Hepatocyte (in vitro differentiated cells): ENCODE results near the gene EPHA10. TPM values are rescaled to one million over a fixed set of nuclear protein-coding genes. Genes with fewer than 3 reads are reported as not detected.

Source experiments
- DNase-seq: peaks from one replicate; pipeline ENCODE4 v3.0.0-alpha.2; 2016; ENCODE audit warnings: low spot score
- H2AFZ ChIP-seq: fragments of 200-600 bp; sonication (generic); 2 replicates; pipeline ENCODE4 v1.6.0; 2016; ENCODE audit warnings: antibody characterized with exemption, mild to moderate bottlenecking
- H3K27ac ChIP-seq: fragments of 200-600 bp; sonication (generic); 2 replicates; pipeline ENCODE4 v1.5.1; 2016; ENCODE audit warnings: mild to moderate bottlenecking
- H3K27me3 ChIP-seq: fragments of 200-600 bp; sonication (generic); 2 replicates; pipeline ENCODE4 v1.6.1; 2016
- H3K36me3 ChIP-seq: fragments of 200-600 bp; sonication (generic); replicated peaks from 2 replicates; pipeline ENCODE4 v1.5.1; 2016; ENCODE audit warnings: low read depth; ENCODE audit not compliant: insufficient read depth
- H3K4me1 ChIP-seq: fragments of 200-600 bp; sonication (generic); 2 replicates; pipeline ENCODE4 v1.5.1; 2016; ENCODE audit warnings: mild to moderate bottlenecking, moderate library complexity; ENCODE audit not compliant: insufficient read depth
- H3K4me2 ChIP-seq: fragments of 200-600 bp; sonication (generic); 2 replicates; pipeline ENCODE4 v1.6.0; 2016
- H3K4me3 ChIP-seq: fragments of 200-600 bp; sonication (generic); 2 replicates; pipeline ENCODE4 v1.5.1; 2016; ENCODE audit warnings: mild to moderate bottlenecking
- H3K79me2 ChIP-seq: fragments of 200-600 bp; sonication (generic); 2 replicates; pipeline ENCODE4 v1.6.0; 2017; ENCODE audit warnings: mild to moderate bottlenecking
- H3K9me2 ChIP-seq: fragments of 200-600 bp; sonication (generic); replicated peaks from 2 replicates; pipeline ENCODE4 v1.6.0; 2017; ENCODE audit warnings: mild to moderate bottlenecking; ENCODE audit not compliant: insufficient read depth
- H3K9me3 ChIP-seq: fragments of 200-600 bp; sonication (generic); 2 replicates; pipeline ENCODE4 v1.5.1; 2016; ENCODE audit warnings: low read depth, mild to moderate bottlenecking
- H4K20me1 ChIP-seq: fragments of 200-600 bp; sonication (generic); 2 replicates; pipeline ENCODE4 v1.6.0; 2016; ENCODE audit warnings: mild to moderate bottlenecking; ENCODE audit not compliant: insufficient read depth, poor library complexity, severe bottlenecking
- EZH2 ChIP-seq: fragments of 200-600 bp; sonication (generic); IDR thresholded peaks from 2 replicates; pipeline ENCODE4 v1.6.1; 2016; ENCODE audit warnings: antibody characterized with exemption, mild to moderate bottlenecking, borderline replicate concordance
- EZH2phosphoT487 ChIP-seq: fragments of 200-600 bp; sonication (generic); IDR thresholded peaks from one replicate; pipeline ENCODE4 v1.6.1; 2018; ENCODE audit warnings: antibody characterized with exemption, mild to moderate bottlenecking, low read depth, moderate library complexity; ENCODE audit not compliant: unreplicated experiment, severe bottlenecking
- WGBS: methylation state at CpG from one replicate; pipeline ENCODE4 v1.1.6; 2016; ENCODE audit warnings: low lambda C conversion rate; ENCODE audit errors: missing lambda C conversion rate; 5-methylcytosine and 5-hydroxymethylcytosine counted together
- polyA plus RNA-seq: library from polyadenylated mRNA; unstranded; fragments of >200 nt; fragmentation: Nextera tagmentation; extraction: Ambion mirVana; gene quantifications from 2 replicates; pipeline ENCODE4 v1.2.1, GENCODE V29; 2016
- total RNA-seq: library from RNA; depleted of rRNA; stranded (reverse); fragments of >200 nt; gene quantifications from 2 replicates; pipeline ENCODE4 v1.2.3, GENCODE V29; 2014
- TF ChIP-seq, protein P1 (sequence below): fragments of 200-600 bp; sonication (generic); IDR thresholded peaks from 2 replicates; pipeline ENCODE4 v1.5.1; 2016; ENCODE audit warnings: antibody characterized with exemption, mild to moderate bottlenecking; ENCODE audit not compliant: poor library complexity

EPHA10 gene
- total and polyA plus RNA-seq, 2 experiments from 2014 or later, result 1.3 to 1.5 TPM

- H3K9me2 ChIP-seq, result no peaks in the 10 kb centered on the region
- H3K9me3 ChIP-seq, result no peaks in the 10 kb centered on the region
- H3K4me2 ChIP-seq, result no peak overlapping the region
- no peak overlapping the region for H3K27ac ChIP-seq
- H3K4me1 ChIP-seq, result no peaks in the 10 kb centered on the region
- WGBS, result 89% methylated on average over 8 of the region's 8 CpGs
- H3K79me2 ChIP-seq, result no peaks in the 10 kb centered on the region
- H3K27me3 ChIP-seq, result no peaks in the 10 kb centered on the region
- no peaks in the 10 kb centered on the region for H4K20me1 ChIP-seq
- H3K4me3 ChIP-seq, result no peak overlapping the region
- no peaks in the 10 kb centered on the region for H3K36me3 ChIP-seq
- H2AFZ ChIP-seq, result no peak overlapping the region
- TF ChIP-seq EZH2phosphoT487 (no peak), EZH2 (no peak)
- TF ChIP-seq, protein P1, sequence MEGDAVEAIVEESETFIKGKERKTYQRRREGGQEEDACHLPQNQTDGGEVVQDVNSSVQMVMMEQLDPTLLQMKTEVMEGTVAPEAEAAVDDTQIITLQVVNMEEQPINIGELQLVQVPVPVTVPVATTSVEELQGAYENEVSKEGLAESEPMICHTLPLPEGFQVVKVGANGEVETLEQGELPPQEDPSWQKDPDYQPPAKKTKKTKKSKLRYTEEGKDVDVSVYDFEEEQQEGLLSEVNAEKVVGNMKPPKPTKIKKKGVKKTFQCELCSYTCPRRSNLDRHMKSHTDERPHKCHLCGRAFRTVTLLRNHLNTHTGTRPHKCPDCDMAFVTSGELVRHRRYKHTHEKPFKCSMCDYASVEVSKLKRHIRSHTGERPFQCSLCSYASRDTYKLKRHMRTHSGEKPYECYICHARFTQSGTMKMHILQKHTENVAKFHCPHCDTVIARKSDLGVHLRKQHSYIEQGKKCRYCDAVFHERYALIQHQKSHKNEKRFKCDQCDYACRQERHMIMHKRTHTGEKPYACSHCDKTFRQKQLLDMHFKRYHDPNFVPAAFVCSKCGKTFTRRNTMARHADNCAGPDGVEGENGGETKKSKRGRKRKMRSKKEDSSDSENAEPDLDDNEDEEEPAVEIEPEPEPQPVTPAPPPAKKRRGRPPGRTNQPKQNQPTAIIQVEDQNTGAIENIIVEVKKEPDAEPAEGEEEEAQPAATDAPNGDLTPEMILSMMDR, result no peak
- DNase-seq, result no peak
Observed at GRCh38 chr1:37705399-37705798, 59.5 kb downstream of the EPHA10 start.

DNA sequence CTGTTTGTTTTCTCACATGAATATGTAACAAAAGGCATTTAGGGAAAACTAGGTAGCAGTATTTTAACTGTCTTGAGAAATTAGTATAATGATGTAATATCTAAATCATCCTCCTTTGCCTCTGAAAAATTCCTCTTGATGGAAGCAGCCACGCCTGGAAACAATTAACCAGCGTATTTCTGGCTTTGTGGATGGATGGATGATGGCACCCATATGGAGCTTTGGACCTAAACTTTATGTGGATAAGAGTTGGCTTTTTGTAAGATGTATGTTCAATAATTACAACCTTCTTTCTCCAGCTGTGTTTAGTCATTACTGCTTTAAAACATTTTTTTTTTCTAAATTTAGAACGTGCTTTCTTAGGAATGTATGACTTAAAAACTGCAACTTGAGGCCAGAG is 60.0 kb downstream of the EPHA10 start:
- H3K79me2 ChIP-seq, result no peaks in the 10 kb centered on the region
- no peak overlapping the region for H3K27ac ChIP-seq
- no peaks in the 10 kb centered on the region for H3K9me2 ChIP-seq
- no peaks in the 10 kb centered on the region for H3K4me1 ChIP-seq
- 86% methylated on average over 3 of the region's 3 CpGs for WGBS
- no peak overlapping the region for H3K4me3 ChIP-seq
- H4K20me1 ChIP-seq, result no peaks in the 10 kb centered on the region
- no peak for DNase-seq
- no peaks in the 10 kb centered on the region for H3K36me3 ChIP-seq
- no peaks in the 10 kb centered on the region for H3K27me3 ChIP-seq
- TF ChIP-seq EZH2phosphoT487, result no peak
- TF ChIP-seq EZH2, result no peak
- TF ChIP-seq, protein P1, result no peak
- no peak overlapping the region for H3K4me2 ChIP-seq
- H2AFZ ChIP-seq, result no peak overlapping the region
- H3K9me3 ChIP-seq, result no peaks in the 10 kb centered on the region

- Histone ChIP-seq H3K4me1 (no peaks in the 10 kb centered on the region), H3K9me3 (no peaks in the 10 kb centered on the region), H2AFZ (no peak overlapping the region), H3K9me2 (no peaks in the 10 kb centered on the region), H4K20me1 (no peaks in the 10 kb centered on the region), H3K36me3 (no peaks in the 10 kb centered on the region), H3K27ac (no peak overlapping the region), H3K79me2 (no peaks in the 10 kb centered on the region), H3K4me3 (no peak overlapping the region), H3K27me3 (no peaks in the 10 kb centered on the region), H3K4me2 (no peak overlapping the region)
- DNase-seq, result no peak
- TF ChIP-seq, protein P1, result no peak
- no peak for TF ChIP-seq EZH2phosphoT487
- TF ChIP-seq EZH2, result no peak
- WGBS, result 97% methylated on average over 14 of the region's 14 CpGs
Observed at GRCh38 chr1:37703061-37703460, 61.9 kb downstream of the EPHA10 start.

DNA sequence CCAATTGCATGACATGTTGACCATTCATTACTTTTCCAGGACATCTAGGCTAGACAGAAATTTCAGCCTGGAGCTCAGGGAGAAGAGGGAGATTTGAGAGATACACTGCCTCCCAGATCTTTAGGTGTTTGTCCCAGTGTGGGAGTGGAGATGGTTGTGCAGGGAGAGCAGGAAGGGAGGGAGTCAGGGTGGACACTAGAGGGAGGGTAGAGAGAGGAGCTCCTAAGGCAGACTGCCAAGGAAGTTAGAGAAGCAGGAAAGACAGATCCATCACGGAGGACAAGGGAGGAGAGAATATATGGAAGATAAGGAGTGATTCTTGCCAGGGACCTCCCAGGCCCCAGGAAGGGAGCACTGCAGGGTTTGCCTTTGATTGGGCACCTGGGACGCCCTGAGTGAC is 63.9 kb downstream of the EPHA10 start:
- WGBS, result 97% methylated on average over 2 of the region's 2 CpGs

More for the DNA sequence above, 63.9 kb downstream of the EPHA10 start:
- no peaks in the 10 kb centered on the region for H3K36me3 ChIP-seq
- H3K27ac ChIP-seq, result no peak overlapping the region
- no peaks in the 10 kb centered on the region for H3K27me3 ChIP-seq
- no peaks in the 10 kb centered on the region for H3K9me3 ChIP-seq
- H3K4me1 ChIP-seq, result peaks cover 5% of the 10 kb centered on the region
- TF ChIP-seq EZH2phosphoT487 (no peak), EZH2 (no peak)
- TF ChIP-seq, protein P1, result no peak
- no peak overlapping the region for H3K4me2 ChIP-seq
- no peak overlapping the region for H3K4me3 ChIP-seq
- no peak overlapping the region for H2AFZ ChIP-seq
- no peaks in the 10 kb centered on the region for H3K9me2 ChIP-seq
- no peak for DNase-seq
- H4K20me1 ChIP-seq, result no peaks in the 10 kb centered on the region
- H3K79me2 ChIP-seq, result no peaks in the 10 kb centered on the region
